HCT116 (cell line): ENCODE data around the gene LYAR.

Source experiments
- EZH2phosphoT487 ChIP-seq: fragments of 200-600 bp; IDR thresholded peaks from 2 replicates; pipeline ENCODE4 v1.6.1; 2018; ENCODE audit warnings: antibody characterized with exemption, borderline replicate concordance
- POLR2A ChIP-seq: IDR thresholded peaks from 2 replicates; pipeline ENCODE4 v1.7.0; 2011; ENCODE audit warnings: borderline replicate concordance; ENCODE audit not compliant: insufficient read depth, insufficient read length; ENCODE audit errors: extremely low read depth
- POLR2AphosphoS5 ChIP-seq: IDR thresholded peaks from 2 replicates; pipeline ENCODE4 v1.6.1; 2011; ENCODE audit warnings: mild to moderate bottlenecking, low read depth, low read length, moderate library complexity
- YY1 ChIP-seq: IDR thresholded peaks from 2 replicates; pipeline ENCODE4 v1.6.1; 2011; ENCODE audit warnings: low read length, low read depth, moderate library complexity, mild to moderate bottlenecking; ENCODE audit not compliant: insufficient replicate concordance; ENCODE audit errors: extremely low read depth

DNA sequence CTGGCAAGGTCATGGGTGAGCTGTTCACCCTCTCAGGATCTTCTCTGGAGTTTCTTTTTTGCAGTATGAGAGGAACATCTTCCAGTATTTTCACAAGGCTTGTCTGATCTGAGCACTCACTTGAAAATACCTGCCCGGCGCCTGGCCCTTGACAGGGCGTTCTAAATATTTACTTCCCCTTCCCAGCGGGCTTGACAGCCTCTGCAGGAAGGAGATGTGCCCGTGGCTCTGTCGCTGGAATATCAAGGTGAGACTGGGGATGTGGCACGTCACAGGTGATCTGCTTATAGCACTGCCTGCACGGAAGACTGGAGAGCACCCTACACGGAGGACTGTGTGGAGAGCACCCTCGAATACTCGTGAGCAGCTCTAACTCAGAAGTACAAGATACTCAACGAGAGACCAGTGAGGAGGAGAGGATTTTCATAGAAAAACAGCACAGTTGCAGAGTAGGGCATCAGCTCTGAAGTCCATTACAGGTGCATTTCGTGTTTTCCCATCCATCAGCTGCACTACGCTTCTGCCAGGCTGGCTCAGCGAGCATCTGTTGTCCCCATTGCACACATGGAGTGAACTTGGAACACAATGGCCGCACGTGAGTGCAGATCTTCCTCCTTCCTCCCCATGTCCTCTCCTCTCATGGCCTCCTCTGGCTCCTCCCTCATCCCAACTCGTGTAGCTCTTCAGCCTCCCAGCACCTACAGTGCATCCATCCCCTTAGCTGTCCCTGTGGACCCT lies 32.2 kb upstream of the LYAR start:
- no peak for TF ChIP-seq YY1
- TF ChIP-seq POLR2A = no peak
- TF ChIP-seq POLR2AphosphoS5 = no peak
- TF ChIP-seq EZH2phosphoT487 = no peak
